ENCODE results near the gene CHST12.
"Not testable (repeated sequence)": the region's sequence is repeated elsewhere in the genome, so short reads cannot be mapped to it uniquely, and the experiment has no call there.

Gene CHST12

DNA sequence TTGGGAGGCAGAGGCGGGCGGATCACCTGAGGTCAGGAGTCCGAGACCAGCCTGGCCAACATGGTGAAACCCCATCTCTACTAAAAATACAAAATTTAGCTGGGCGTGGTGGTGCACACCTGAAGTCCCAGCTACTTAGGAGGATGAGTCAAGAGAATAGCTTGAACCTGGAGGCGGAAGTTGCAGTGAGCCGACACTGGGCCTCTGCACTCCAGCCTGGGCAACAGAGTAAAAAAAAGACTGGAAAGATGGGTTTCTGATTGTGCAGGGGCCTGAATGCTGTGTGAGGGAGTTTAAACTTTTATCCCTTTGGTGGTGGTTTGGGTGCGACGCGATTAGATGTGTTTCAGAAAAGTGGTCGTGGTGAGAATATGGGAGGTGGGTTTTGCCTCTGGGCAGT is 1.8 kb downstream of the CHST12 start:
- DNase-seq = no peak

DNA sequence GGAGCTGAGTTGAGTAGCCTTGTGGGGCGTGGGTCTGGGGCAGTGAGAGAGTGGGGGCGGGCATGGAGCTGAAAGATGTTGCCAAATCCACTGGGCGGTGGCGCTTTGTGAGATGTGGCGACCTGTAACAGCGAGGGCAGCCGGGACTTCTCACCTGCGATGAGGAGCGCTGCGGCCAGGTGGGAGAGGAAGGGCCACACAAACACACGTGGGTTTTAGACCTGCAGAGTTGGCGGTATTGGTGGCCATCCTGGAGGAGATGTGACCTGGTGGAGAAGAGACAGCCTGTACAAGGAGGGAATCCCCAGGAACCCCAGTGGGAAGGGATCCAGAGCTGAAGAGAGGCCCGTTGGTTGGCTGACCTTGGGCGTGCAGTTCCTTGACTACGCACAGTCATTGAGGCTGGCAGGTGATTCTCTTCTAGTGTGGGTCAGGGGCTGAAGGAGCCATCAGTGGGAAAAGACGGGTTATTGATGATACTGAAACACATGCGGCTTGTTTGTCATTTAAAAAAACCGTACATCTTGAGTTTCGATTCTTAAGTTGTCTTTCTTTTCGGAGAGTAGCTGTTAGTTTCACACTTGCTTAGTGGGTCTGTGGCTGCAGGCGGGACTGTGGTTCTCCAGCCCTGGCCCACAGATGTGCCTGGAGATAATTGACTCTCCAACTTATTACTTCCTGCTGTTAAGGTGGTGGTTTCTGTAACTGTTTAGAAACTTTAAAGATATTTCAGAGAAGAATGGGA is 2.4 kb downstream of the CHST12 start:
- peak; percentile 86 for DNase-seq

DNA sequence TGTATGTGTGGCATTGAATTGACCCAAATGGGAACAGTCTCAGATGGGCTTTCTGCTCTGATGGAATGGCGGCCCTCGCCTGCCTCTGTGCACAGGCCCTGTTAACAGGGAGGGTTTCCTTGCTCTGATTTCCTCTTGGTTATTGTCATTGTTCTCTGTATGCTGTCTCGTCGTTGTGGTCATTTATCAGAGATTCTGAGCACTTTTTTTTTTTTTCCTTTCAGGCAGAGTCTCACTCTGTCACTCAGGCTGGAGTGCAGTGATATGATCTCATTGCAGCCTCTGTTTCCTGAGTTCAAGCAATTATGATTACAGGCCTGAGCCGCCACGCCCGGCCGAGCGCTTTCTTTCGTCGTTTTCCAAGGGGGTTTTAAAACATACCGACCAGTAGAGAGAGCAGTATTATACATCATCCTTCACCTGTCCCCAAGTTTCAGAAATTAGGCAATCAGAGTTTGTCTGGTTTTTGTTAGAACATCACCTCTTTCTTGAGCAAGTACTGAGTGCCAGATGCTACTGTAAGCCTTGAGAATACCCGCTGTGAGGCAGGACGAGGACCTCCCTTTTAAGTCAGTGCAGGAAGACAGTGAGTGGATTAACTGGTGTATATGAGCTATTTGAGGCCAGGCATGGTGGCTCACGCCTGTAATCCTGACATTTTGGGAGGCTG is 6.5 kb downstream of the CHST12 start:
- peak; percentile 17 for DNase-seq

DNA sequence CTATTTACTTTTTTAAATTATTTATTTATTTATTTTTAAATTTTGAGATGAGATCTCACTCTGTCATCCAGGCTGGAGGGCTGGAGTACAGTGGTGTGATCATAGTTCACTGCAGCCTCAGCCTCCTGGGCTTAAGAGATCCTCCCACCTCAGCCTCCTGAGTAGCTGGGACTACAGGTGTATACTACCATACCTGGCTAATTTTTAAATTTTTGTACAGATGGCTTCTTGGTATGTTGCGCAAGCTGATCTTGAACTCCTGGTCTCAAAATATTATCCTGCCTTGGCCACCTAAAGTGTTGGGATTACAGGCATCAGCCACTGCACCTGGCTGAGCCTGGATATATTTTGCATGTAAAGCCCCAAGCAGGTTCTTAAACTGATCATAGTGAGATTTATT is 7.6 kb downstream of the CHST12 start:
- no peak for DNase-seq

DNA sequence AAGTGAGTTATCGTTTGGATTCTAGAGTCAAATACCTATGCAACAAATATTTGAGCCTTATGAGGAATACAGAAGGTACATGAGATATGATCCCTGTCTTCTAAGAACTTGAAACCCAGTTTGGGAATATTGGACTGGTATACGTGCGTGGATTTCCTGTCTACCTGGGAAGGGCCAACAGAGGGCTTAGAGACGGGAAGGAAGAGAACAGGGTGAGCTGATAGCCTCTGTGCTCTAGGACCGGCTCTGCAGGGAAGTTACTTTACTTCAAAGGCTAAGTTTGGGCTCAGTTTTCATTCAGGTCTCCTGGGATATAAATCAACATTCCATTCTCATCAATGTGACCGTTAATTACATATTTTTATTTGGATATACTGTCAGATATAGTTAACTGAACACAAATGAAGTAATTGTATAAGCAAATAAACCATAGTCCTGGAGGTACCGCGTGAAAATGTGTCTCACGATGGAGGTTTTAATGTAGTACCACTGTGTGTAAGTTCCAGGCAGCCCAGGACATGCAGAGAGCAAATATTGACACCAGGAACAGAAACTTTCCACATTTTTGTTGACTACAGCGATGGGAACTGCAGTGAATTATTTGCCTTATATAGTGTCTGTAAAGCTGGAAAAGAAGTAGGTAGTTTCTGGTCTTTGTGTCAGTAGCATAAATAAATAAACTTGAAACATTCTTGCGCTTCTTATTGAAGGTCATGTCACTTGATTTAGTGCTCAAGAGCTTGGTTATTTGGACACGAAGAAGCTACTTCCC is 8.6 kb downstream of the CHST12 start:
- no peak for DNase-seq

DNA sequence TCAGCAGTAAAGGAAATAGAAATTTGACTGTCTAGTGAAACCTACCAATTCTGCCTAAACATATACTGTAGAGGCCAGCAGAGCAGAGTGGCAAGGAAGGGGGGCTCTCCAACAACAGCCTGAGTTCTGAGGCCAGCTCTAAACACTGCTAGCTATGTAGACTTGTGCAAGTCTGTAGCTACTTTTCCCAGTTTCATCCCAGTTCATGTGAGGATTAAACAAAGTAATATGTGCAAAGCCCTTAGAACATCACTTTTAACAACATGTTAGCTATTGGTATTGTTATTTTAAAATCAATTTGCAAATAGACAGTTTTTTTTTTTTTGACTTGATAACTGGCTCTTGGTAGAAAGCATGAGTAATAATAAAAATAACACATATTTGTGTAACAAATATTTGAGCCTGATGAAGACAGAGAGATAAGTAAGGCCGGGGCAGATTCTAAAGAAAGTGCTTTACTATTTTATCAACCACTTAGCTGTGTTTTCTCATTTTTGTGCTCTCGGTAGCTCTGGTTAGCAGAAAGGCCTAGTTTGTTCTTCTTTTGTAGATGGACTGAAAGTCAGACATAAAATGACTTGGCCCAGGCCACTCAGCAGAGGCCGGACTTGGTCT is 9.3 kb downstream of the CHST12 start:
- no peak for DNase-seq

DNA sequence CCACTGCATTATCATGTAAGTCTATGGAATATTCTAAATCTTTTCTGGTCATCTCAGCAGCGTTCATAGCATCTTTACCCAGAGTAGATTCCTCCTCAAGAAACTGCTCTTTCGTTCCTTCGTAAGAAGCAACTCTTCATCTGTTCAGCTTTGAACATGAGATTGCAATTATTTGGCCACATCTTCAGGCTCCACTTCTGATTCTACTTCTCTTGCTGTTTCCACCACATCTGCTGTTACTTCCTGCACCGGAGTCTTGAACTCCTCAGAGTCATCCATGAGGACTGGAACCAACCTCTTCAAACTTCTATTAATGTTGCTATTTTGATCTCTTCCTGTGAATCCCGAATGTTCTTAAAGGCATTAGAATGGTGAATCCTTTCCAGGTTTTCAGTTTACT is 12.7 kb downstream of the CHST12 start:
- DNase-seq = no peak

DNA sequence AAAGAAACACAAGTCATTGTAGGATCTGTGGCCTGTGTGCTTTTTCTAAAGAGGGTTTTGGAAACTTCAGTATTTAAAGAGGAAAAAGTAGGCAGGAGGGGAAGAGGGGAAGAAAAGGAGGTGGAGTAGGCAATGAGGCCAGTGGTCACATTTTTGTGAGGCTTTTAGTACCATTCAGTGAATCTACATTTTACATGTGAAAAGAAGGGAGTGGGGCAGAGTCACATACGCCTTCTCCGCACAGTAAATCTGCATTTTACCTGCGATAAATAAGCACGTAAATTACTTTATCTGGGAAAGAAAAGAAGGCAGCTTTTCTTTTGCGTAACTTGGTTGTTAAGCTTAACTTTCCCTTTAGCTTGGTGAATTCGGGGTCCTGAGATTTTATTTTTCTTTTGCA is 13.2 kb downstream of the CHST12 start:
- DNase-seq = no peak

DNA sequence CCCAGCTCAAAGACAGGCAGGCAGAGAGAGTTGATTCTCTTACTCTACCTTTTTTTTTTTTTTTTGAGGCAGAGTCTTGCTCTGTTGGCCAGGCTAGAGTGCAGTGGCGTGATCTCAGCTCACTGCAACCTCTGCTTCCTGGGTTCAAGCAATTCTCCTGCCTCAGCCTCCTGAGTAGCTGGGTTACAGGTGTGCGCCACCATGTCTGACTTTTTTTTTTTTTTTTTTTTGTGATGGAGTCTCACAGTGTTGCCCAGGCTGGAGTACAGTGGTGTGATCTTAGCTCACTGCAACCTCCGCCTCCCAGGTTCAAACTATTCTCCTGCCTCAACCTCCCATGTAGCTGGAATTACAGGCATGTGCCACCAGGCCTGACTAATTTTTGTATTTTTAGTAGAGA is 13.8 kb downstream of the CHST12 start:
- DNase-seq = not testable (repeated sequence)

DNA sequence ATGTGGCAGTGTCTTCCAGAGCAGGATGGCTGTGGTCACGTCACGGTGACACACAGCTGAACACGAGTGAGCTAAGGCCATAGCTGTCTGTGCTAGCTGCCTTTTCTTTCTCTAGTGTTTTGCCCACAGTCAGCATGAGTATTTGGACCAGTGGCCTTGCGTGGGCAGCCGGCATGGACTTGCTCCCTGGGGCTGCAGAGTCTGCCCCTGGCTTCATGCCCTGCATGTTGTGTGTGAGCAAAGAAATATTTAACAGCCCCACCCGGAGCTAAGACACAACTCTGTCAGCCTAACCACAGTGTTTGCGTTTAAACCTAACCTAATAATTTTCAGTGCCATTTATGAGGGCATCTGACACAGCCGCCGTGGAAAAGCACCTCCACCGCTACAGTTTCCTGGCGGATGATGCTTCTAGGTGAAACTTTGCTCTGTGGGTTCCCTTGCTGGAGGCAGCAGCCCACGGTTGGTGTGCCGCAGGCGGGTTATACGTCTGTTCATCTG is 14.6 kb downstream of the CHST12 start:
- DNase-seq = no peak

DNA sequence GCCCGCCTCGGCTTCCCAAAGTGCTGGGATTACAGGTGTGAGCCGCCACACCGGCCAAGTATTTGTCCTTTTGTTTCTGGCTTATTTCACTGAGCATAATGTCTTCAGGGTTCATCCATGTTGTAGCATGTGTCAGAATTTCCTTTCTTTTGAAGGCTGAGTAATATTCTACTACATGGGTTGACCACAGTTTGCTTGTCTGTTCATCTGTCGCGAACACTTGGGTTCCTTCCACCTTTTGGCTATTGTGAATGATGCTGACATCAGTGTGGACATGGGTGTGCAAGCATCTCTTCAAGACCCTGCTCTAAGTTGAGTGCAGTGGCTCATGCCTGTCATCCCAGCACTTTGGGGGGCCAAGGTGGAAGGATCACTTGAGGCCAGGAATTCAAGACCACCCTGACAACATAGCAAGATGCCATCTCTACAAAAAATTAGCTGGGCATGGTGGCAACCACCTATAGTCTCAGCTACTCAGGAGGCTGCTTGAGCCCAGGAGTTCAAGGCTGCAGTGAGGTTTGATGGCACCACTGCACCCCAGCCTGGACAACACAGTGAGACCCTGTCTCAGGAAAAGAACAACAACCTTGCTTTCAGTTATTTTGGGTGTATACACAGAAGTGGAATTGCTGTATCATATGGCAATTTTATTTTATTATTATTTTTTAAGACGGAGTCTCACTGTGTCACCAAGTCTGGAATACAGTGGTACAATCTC is 17.0 kb downstream of the CHST12 start:
- no peak for DNase-seq

DNA sequence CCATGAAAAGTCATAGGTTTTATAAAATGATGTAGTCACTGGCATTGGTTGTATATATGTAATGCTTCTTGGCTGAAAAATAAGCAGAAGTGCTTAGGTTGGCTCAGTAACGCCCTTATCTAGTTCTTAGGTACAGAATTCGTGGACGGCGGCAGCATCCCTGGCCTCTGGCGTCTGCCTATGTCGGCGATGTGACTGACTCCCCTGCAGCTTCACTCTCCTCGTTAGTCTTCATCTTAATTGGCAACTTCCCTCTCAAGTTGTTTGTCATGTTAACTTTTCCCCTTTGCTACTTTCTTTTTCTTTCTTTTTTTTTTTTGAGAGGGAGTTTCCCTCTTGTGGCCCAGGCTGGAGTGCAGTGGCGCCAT is 18.5 kb downstream of the CHST12 start:
- no peak for DNase-seq

DNA sequence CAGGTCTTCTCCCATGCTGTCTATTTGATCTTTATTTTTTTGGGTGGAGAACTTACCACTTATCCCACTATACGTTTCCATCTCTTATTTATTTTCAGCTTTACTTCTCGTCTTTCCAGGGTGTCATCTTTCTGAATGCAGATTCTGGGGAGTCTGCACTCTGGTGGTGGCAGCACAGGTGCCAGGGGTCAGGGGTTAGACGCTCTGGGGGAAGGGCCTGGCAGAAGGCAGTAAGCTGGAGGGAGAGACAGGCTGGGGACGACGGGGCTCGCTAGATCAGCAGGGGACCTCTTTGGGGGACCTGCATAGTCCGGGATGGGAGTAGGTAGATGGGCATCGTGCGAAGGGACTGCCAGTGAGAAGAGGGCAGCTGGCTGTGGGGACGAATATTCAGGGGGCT is 22.3 kb downstream of the CHST12 start:
- DNase-seq = no peak

DNA sequence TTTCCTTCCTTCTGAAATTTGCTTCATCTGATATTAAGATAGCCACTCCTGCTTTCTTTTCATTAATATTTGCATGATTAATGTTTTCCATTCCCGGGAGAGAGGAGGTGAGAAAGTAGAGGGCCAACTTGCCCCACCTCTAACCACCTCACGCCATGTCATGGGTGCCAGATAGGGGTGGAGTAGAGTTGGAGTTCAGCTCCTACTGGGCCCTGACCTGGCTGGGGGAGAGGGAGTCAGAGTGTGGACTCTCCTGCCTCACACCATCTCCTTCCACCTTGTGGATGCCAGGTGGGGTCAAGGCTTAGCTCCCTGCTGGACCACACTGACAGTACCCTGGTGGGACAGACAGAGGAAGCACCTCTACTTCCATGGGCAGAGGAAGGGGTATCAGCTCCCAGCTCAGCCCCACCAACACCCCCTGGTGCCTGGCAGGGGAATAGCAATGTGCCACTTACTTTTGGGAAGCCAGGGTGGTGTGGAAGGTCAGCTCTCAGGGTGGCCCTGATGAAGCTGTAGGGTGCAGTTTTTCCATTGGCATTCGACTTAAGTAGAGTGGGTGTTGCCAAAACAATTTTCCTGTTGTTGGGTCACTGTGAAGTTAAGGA is 28.0 kb downstream of the CHST12 start:
- DNase-seq = peak; percentile 39

DNA sequence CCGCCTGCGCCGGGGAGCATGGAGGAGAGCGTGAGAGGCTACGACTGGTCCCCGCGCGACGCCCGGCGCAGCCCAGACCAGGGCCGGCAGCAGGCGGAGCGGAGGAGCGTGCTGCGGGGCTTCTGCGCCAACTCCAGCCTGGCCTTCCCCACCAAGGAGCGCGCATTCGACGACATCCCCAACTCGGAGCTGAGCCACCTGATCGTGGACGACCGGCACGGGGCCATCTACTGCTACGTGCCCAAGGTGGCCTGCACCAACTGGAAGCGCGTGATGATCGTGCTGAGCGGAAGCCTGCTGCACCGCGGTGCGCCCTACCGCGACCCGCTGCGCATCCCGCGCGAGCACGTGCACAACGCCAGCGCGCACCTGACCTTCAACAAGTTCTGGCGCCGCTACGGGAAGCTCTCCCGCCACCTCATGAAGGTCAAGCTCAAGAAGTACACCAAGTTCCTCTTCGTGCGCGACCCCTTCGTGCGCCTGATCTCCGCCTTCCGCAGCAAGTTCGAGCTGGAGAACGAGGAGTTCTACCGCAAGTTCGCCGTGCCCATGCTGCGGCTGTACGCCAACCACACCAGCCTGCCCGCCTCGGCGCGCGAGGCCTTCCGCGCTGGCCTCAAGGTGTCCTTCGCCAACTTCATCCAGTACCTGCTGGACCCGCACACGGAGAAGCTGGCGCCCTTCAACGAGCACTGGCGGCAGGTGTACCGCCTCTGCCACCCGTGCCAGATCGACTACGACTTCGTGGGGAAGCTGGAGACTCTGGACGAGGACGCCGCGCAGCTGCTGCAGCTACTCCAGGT is 29.7 kb downstream of the CHST12 start:
- no peak for DNase-seq

DNA sequence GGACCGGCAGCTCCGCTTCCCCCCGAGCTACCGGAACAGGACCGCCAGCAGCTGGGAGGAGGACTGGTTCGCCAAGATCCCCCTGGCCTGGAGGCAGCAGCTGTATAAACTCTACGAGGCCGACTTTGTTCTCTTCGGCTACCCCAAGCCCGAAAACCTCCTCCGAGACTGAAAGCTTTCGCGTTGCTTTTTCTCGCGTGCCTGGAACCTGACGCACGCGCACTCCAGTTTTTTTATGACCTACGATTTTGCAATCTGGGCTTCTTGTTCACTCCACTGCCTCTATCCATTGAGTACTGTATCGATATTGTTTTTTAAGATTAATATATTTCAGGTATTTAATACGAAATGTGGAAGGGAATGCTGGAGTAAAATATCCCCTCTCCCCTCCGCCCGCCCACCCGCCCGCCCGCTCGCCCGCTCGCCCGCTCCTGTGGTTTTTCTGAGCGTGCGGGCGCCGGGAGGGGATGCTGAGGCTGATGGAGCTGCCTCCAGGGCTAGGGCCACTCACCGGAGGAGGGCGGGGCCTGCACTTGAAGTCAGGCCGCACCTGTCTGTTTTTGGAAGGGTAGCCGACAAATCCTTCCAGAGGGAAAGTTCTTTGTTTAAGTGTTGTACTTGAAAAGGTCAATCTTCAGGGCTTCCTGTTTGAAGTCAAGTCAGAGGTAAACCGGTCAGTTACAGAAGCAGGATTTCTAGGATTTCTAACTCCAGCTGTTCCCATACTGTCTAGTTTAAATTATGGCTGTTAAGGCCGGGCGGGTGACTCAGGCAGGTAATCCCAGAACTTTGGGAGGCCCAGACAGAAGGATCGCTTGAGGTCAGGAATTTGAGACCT is 30.5 kb downstream of the CHST12 start:
- DNase-seq = no peak

DNA sequence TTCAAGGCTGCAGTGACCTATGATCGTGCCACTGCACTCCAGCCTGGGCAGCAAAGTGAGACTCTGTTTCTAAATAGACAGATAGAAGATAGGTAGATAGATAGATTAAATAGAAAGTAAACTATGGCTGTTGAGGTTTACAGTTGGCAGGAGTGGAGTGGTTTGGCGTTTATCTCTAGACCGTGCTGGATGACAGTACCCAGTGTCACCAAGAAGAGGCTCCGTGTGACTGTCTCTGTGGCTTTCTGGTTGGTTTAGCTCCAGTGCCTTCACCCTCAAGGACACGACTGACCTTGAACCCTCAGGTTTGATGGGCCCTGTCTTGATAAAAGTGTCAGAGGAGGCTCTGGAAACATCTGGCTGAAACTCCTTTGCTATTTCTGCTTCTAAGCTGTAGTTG is 31.7 kb downstream of the CHST12 start:
- DNase-seq = no peak

DNA sequence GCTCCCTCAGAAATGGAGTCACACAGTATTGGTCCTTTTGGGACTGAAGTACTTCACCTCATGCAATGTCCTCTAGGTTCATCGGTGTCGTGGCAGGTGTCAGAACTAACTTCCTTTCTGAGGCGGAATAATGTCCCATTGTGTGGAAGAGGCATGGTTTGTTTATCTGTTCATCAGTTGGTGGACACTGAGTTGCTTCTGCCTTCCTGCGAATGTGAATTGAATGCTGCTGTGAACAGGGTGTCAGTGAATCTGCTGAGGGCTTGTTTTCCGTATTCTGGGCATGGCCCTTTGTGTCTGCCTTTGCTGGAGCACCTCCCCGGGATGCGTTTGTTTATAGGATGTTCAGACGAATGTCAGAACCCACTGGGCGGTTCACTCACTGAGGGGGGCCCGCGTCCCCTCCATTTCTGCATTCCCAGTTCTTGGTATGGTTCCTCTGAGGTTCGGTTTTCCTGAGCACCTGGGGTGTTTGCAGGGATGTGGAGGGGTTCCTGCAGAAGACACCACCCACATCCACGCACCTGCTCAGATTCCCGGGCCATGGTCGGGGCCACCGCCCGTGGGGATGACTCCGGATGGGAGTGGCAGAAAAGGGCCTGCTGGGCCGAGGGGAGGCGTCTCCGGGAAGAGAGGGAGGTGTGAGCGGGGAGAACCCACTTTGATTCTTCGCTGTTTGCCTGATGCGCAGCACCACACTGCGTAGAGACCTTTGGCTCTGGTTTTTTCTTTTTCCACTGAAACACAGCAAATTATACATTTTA is 33.1 kb downstream of the CHST12 start:
- no peak for DNase-seq

DNA sequence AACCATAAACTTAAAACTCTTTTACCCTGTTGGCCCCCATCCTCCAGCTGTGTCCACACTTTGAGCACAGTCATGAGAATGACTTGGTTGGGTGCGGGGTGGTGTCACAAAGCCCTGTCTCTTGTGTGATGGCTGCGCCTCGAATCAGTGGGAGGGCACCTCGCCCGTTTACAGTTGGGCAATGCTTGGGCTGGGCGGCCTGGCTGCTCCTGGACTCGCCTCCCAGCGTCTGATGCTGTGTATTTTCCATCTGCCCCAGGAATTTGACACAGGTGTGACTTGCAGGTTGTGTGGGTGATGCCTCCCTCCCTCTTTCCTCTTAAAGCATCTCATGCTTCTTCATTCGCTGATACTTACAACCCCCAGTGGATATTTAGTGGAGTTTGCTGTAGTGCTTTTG is 33.7 kb downstream of the CHST12 start:
- no peak for DNase-seq
